Left colon (tissue), 2 donors: ENCODE data around the gene TRIM50. TPM values are rescaled to one million over a fixed set of nuclear protein-coding genes. Genes with fewer than 3 reads are reported as not detected.
"Not testable (repeated sequence)": the region's sequence is repeated elsewhere in the genome, so short reads cannot be mapped to it uniquely, and the experiment has no call there.

Experiments used
- ATAC-seq: fragments of 200-7000 bp; cut with Tn5 transposase; one replicate; pipeline ENCODE4 v1.9.1; 2020; ENCODE audit warnings: mild to moderate bottlenecking, moderate library complexity
- DNase-seq, 2 donors: peaks; one replicate each; pipeline ENCODE4 v3.0.0-alpha.2; 2020
- intact Hi-C, 2 donors: fragments of 100-400 bp; cut with DNase I in 1 of 2; cut with micrococcal nuclease in 1 of 2; formaldehyde crosslinking; loops; one replicate each; pipeline versions ENCODE4 v1.11.2 to v1.14.0; 2022; cut with DNase I, micrococcal nuclease
- total RNA-seq, 2 donors: library from RNA; stranded (reverse); fragmentation: NEBNext Ultra II Directional; extraction: Animal tissue kit (Norgen Biotek cat#: 25700); gene quantifications; one replicate each; pipeline ENCODE4 v1.2.1, GENCODE V29; 2021
- donor health status: DM: no; HTN: no; CAD: no.
- donor health status: DM: yes; HTN: yes; CAD: no.

The TRIM50 gene
- total RNA-seq, 2 donors from 2014 or later = 0.28 TPM; not detected in 1

GRCh38 chr7:73320009-73320408 is 7.9 kb downstream of the TRIM50 start:
- ATAC-seq, DNase-seq: not testable (repeated sequence)
- intact Hi-C loops = loop anchor here in 1 of 2 donors (5.0 kb wide), 1 partner anchor 132 kb away; no protein-coding TSS in a partner anchor

- ATAC-seq, intact Hi-C loops, DNase-seq: not testable (repeated sequence)
These were observed 8.3 kb downstream of the TRIM50 start for GRCh38 chr7:73319541-73319940.

DNA sequence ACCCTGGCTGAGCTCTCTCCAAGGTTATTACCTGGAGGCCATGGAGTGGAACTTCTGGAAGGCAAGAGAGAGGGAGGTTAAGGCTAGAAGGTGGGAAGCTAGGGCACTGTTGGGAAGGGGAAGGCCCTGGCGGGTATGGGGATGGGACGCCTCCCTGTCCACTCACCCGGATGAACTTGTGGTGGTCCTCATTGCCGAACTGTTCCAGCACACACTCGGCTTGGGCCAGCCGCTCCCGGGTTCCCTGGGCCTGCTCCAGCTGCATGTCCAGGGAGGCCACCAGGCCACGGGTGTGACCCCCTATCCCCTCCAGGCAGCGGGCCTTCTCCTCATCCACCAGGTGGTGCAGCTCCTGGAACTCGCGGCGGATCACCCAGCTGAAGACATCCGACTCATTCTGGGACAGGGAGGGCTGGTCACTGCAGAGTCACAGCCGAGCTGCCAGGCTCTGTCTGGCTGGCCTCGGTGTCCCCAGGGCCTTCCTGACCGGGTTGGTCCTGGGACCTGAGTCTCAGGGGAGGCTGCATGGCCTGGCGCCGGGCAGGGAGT is 9.2 kb downstream of the TRIM50 start:
- DNase-seq, ATAC-seq, intact Hi-C loops: not testable (repeated sequence)

- ATAC-seq (no peak), DNase-seq (no peak)
- intact Hi-C loops = no loop called here
These were observed 11.4 kb downstream of the TRIM50 start for GRCh38 chr7:73316521-73316920.

DNA sequence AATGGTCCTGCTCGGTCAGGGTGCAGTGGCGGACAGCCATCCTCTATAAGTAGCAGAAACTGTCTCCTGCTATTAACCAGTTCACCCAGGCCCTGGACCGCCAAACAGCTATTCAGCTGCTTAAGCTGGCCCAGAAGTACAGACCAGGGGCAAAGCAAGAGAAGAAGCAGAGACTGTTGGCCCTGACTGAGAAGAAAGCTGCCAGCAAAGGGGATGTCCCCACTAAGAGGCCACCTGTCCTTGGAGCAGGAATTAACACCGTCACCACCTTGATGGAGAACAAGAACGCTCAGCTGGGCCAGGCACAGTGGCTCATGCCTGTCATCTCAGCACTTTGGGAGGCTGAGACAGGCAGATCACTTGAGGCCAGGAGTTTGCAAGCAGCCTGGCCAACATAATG is 13.6 kb downstream of the TRIM50 start:
- intact Hi-C loops = no loop called here
- DNase-seq (no peak), ATAC-seq (no peak)

DNA sequence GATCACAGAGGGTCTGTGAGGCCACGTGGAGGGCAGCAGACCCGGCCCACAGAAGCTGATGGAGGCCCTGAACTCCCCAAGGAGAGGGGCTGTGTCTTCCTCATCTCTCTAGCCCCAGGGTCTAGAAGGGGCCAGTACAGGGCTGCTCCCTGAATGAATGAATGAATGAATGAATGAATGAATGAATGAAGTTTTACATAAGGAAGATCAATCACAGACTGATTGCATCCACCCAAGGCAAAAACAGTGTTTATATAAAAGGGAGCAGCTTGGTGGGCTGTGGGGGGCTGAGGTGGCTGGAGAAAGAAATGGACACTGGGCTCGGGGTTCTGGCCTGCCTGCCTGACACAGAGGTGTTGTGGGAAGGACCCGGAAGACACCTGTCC is 14.4 kb downstream of the TRIM50 start:
- no peak for DNase-seq
- intact Hi-C loops = no loop called here
- no peak for ATAC-seq

DNA sequence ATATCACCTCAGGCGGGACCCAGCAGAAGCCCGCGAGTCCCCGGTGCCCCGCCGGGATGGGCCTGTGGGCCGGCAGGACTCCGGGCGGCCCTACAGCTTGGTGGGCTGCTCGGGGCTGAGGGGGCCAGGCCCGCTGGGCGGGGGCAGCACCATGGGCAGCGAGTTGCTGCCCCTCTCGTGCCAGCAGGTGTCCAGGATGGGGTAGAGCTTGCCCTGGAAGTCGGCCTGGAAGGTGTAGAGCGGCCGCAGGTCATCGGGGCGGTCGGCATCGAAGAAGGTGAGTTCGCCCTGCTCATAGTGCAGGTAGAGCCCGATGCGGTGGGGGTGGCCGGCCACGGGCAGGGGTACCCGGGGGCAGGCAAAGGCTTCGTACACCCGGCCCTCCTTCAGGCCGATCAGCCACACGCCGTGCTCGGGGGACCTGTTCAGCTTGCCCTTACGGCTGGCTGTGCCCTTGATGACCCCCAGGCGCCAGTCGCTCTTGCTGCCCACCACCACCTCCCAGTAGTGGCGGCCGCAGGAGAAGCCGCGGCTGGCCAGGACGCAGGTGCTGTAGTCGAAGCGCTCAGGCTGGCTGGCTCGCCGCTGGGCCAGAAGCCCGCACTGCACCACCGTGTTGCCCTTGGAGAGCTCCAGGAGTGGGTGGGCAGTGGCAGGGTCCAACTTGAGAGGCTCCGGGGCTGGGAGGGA is 14.9 kb downstream of the TRIM50 start:
- intact Hi-C loops = no loop called here
- ATAC-seq = no peak
- DNase-seq = no peak

DNA sequence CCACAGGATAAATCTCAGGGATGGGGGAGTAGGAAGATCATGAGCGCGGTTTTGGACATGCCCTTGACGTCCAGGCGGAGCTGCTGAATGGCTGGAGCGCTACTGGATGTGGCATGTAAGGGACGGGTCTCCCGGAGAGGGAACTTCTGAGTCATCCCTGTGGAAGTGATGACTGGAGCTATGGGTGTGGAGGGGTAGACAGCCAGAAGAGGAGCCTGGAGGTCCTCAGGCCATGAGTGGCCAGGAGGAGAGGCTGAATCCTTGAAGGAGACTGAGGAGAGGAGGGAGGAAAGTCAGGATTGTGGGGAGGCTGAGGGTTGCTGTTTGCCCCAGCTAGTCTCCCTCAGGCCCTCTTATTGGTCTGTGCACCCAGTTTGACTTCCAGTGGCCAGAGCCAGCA is 16.5 kb downstream of the TRIM50 start:
- DNase-seq, intact Hi-C loops, ATAC-seq: not testable (repeated sequence)

DNA sequence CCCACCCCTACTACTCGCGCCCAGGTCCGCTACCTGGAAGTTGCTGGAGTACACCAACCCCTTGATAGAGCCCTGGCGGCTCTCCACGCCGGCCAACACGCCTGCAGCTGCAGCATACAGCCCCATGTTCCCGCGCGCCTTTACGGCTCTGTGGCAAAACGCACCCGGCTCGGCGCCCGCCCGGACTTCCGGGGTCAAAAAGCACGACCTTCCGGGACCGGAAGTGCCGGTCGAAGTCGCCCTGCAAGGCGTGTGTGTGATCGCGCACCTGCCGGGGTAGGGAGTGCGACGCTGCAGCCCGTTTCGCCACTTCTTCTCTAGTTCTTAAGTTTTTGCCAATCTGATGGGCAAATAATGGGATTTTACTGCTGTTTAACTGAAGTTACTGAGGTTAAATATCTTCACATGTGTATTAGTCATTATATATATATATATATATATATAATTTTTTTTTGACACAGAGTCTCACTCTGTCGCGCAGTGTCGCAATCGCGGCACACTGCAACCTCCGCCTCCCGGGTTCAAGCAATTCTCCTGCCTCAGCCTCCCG is 19.1 kb downstream of the TRIM50 start, which contains the start of gene NSUN5:
TSS of gene NSUN5 (minus strand) at position 162 of the 550 bp plus-strand sequence. CDS start at position 126, 36 bp downstream.
- ATAC-seq (peak; percentile 100), DNase-seq (peak; percentile 92 to 95)
- intact Hi-C loops = no loop called here

GRCh38 chr7:73308074-73308664 is 19.7 kb downstream of the TRIM50 start:
- peak; percentile 66 for ATAC-seq
- intact Hi-C loops = no loop called here
- peak in 1 of 2 donors; percentile 46 for DNase-seq

DNA sequence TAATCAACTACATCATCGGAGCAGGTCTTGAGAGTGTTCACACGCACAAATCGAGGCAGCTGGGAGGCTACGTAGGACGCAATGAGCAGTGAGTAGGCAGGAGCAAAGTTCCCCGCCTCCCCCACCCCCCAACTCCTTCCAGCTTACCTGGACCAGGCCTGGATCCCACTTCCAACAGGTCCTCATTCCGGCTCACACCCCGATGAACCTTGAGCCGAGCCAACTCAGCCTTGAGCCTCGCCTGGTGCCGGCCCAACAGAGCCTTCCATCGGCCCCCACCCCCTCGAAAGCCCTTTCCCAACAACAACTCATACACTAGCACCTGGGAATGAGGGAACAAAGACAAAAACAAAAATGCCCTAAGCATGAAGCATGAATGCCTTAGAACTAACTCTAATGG is 20.4 kb downstream of the TRIM50 start:
- intact Hi-C loops = no loop called here
- ATAC-seq (no peak), DNase-seq (no peak)

DNA sequence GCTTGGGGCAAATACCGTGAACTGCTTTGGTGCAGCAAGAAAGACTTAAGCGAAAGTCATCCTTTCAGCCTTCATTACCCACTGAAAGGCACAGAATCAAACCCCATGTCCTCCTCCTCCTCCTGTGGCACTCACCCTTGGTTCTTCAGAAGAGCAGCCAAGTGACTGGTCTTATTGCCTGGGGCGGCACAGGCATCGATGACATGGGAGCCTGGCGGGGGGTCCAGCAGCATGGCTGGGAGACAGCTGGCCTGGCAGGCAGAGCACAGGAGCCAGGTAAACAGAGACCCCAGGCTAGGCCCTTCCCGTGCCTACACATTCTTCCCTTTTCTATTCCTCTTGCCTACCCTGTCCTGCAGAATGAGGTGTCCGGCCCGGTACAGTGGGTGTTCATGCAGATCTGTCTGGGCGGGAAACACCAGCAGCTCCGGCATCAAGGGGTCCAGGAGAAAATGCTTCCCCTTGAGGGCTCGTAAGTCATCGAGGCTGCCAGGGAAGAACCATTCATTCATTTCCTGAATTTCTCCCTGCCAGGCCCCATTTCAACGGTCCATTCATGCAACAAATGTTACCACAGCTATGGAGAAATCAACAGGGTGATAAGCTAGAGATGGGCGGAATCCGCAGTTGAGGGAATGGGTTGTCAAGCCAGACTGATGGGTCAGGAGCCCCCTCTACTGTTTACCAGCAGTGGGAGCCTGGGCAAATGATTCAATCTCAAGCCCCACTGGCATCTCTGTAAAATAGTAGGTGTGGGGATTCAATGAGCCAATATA is 23.1 kb downstream of the TRIM50 start:
- intact Hi-C loops, DNase-seq, ATAC-seq: not testable (repeated sequence)

GRCh38 chr7:73304071-73304470 is 23.8 kb downstream of the TRIM50 start:
- ATAC-seq = no peak
- intact Hi-C loops = no loop called here
- no peak for DNase-seq

- DNase-seq = no peak
- intact Hi-C loops = no loop called here
These were observed 24.3 kb downstream of the TRIM50 start for GRCh38 chr7:73303546-73303945.

DNA sequence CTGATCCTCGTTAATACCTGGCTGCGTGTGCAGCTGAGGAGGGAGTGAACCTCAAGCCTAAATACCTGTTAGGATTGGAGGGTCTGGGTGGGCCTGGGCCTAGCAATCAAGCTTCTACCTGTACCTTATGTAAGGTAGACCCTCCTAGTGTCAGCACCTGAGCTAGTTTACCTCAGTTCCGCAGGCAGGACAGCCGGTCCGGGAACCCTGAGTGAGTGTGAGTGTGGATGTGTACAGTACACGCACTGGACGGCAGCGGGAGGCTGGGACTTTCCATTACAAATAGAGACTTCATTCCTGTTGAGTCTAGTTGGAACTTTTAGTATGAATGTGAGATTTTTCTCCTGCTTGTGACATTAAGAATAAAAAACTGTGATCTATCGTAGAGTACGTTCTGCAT is 25.0 kb downstream of the TRIM50 start:
- ATAC-seq, DNase-seq, intact Hi-C loops: not testable (repeated sequence)

More at GRCh38 chr7:73303546-73303945, 24.3 kb downstream of the TRIM50 start:
- ATAC-seq = no peak

- intact Hi-C loops, DNase-seq: not testable (repeated sequence)
- peak; percentile 80 for ATAC-seq
These were observed 26.8 kb downstream of the TRIM50 start for GRCh38 chr7:73301108-73301507.

DNA sequence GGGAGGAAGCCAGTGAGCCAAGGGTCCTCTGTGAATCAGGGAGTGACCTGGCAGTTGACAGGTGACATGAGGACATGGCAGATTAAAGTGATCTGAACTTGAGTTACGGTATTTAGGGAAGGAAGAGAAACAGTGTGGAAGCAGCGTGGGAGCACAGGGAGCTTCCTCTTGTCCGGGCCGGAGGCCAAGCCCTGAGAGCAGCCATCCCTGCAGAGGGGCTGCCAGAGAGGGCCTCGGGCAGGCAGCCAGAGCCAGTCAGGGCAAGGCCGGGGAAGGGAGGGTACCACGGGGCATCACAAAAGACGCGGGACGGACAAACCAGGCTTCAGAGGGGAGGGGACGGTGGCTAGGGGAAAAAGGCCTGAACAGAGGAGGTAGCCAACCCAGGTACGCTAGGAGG is 28.1 kb downstream of the TRIM50 start:
- ATAC-seq, intact Hi-C loops: not testable (repeated sequence)

GRCh38 chr7:73297706-73298105 is 30.2 kb downstream of the TRIM50 start:
- intact Hi-C loops, ATAC-seq, DNase-seq: not testable (repeated sequence)

More for the DNA sequence above, 28.1 kb downstream of the TRIM50 start:
- DNase-seq = not testable (repeated sequence)

GRCh38 chr7:73297235-73297634 is 30.6 kb downstream of the TRIM50 start:
- intact Hi-C loops, ATAC-seq, DNase-seq: not testable (repeated sequence)
